GM18502 (cell line): ENCODE results near the gene ELK3.

Experiments used
- ATAC-seq: cut with Tn5 transposase; IDR thresholded peaks from one replicate; pipeline ENCODE4 v1.9.1; 2021; ENCODE audit warnings: mild to moderate bottlenecking; ENCODE audit not compliant: unreplicated experiment, poor library complexity

The ELK3 gene

DNA sequence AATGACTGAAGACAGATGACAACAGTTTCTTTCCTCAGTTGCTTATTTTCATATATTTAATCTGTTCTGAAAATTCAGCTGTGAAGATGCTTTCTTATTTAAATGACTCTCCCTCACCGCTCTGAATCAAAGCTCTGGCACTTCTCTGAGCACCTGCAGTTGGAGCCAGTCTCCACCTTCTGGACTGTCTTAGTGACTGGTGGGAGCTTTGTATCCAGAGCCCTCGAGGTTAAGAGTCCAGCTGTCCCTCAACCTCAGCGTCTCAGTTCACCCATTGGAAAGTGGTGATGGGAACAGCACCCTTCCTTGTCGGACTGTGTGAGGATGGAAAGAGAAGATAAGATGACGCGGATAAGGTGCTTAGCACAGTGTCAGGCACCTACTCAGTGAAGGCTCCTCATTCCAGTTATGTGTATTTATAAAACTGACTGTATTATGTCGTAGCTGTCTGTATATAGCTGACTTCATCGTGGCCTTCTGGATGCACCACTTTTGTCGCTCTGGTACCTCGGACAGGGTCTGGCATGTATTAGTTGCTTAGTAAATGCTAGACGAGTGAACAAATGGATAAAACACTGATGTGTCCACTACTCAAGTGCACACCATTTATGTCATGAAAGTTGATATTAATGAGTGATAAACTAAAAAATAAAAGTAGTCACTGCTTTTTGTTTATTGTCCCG is 34.5 kb downstream of the ELK3 start:
- no peak for ATAC-seq

DNA sequence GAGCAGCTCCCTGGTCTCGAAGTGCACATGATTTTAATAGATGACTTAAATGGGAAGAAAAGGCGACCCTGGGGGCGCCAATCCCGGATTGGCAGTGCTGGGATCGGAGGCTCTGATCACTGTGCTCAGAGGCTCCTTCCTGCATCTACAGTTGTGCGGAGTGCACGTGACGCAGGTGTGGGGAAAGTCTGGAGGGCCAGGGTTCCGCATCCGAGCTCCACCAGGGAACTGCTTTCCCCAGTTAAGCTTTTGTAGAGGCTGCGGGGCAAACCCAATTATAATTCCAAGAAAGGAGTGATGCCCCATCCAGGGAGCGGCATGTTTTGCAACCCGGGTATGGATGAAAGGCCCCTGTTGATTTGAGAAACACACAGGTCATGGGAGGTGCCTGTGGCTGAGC is 36.5 kb downstream of the ELK3 start:
- ATAC-seq: no peak

DNA sequence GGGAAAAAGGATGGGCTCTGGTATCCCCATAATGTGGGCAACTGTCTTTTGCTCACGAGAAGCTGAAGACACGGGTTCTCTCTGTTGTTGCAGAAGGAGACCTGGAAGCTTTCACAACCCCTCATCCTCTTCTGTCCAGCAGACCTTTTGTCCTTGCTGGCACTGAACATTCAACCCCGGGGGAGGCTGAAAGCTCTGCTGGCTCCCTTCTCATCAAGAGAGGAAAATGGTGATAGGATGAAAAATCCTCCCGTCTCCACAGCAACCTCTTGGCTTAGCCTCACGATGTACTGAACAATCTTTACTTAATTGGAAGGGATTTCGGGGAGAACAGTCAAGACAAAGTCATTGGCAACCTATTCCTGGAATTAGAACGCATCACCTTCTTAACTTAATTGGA is 39.0 kb downstream of the ELK3 start:
- ATAC-seq: no peak

DNA sequence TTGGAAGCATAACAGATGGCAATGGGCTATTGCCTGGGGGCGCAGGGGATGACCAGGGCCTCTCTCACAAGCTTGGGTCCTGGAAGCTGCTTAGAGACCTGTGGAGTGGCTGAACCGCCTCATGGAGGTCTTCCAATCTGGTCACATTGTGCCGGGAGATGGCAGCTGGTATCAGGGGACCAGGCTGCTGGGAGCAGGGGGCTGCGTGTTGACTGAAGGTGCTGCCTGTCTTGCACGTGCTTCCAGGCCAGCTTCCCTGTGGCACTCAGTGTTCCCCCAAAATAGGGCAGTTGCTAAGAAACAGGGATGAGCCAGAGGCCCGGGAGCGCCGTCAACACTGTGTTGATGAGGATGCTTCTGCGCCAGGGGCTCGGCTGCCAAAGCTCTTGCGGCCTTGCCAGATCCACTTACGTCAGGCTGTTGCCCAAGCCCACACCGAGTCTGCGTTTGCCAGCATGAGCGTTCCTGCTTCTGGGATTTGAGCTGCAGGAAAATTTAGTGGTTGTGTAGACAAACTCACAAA is 39.8 kb downstream of the ELK3 start:
- ATAC-seq: no peak

DNA sequence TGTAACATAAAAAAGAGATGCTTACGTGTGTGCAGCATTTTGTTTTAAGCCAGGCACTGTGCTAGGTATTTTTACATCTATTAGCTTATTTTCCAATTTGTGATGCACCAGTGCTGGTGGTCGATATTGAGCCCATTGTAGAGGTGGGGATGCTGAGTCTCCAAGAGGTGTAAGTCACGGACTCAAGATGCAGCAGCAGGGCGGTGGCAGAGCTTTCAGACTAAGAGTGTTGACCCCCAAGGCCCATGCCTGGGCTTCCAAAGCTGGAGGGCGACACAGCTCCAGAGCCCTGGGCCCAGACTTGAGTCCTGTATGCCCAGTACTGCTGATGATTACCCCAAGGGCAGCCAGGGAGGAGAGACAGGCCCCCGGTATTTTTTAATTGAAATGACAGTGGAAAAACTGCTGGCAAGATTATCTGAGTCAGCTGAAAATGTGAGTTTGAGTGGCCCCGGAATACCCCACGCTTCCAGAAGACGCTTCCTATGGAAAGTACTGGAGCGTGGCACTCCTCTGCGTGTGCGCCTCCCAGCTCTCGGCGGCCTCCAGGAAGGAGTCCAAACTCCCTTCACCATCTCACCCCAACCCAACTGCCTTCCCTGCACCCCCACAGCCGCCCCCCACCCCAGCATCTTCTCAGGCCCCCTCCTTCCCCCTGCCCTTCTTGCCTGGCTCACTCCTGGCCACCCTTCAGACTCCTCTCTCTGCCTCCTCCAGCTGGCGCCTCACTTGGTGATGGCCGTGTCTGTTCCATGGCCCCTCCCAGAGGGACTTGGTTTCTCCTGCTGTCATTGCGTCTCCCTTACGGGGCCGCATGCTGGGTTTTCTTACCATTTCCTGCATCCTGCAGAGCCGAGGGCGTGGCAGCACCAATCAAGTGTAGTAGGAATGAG is 40.7 kb downstream of the ELK3 start:
- ATAC-seq: no peak

DNA sequence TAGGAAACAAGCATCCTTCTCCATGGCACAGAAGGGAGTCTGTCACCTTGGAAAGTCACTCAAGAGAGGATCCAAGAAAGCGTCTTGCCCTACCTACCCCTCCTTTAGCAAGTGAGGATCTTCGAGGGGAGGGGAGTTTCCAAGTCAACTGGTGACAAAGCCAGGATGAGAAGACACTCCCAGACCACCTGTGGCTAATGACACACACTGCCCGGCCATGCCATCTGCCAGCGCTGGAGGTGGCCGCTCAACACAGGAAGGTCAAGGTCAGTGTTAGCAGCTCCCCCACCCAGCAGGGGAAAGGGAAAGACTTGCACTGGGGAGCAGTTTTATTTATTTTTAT is 41.3 kb downstream of the ELK3 start:
- ATAC-seq: no peak

DNA sequence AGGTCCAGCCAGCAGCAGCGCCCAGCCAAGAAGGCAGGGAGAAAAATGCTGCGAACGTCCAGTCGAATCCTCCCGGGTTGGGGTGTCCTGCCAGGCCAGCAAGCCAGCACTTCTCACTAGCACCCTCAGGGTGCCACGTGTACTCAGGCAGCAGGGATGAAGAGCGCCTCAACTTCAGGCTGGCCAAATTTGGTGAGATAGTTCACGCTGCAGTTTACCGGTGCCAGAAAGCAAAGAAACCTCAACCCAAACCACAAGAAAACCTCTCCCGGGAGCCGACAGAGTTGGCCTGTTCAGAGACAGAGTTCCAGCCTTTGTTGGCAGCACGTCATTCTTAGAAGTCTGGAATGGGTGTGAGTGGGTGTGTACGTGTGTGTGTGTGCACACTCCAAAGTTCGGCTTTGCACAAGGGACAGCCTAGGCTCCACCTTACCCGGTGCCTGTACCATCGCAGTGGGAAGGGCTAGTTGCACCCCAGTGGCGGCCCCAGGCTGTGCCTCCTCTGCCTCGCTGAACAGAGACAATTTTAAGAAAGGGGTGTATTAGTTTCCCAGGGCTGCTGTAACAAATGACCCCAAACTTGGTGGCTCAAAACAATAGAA is 42.1 kb downstream of the ELK3 start:
- ATAC-seq: no peak

DNA sequence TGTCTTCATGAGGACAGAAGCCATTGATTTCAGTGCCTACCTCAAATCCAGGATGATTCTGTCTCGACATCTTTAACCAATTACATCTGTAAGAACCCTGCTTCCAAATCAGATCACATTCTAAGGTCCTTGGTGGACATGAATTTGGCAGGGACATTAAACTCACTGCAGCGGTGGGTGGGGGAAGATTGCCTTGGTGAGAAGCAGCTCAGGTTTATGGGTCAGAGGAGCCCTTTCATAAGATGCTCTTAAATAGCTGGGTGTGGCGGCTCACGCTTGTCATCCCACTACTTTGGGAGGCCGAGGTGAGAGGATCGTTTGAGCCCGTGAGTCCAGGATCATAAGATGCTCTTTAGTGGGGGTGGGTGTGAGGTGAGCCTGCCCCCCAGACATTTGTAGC is 42.9 kb downstream of the ELK3 start:
- no peak for ATAC-seq

DNA sequence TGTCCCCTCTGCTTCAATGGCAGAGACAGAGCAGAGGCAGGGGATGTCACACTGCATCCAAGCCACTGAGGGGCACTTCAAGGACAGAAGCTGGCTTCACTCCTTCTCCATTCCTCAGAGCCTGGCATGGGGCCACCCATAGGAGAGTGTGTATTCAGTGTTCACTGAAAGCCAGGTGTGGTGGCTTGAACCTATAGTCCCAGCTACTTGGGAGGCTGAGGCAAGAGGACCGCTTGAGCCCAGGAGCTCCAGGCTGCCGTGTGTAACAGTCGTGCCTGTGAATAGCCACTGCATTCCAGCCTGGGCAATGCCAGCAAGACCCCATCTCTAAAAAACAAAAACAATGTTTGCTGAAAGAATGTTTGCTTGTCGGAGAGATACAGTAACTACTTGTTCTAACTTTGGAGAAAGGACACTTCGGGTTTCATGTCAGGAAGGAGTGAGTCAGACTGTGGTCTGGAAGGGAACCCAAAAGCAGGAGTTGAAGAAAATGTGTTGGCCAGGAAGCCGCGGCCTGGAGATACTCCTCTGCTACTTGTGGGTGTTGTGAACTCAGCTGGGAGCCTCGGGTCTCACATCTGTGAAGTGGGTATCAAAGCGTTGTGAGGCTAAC is 43.4 kb downstream of the ELK3 start:
- no peak for ATAC-seq

DNA sequence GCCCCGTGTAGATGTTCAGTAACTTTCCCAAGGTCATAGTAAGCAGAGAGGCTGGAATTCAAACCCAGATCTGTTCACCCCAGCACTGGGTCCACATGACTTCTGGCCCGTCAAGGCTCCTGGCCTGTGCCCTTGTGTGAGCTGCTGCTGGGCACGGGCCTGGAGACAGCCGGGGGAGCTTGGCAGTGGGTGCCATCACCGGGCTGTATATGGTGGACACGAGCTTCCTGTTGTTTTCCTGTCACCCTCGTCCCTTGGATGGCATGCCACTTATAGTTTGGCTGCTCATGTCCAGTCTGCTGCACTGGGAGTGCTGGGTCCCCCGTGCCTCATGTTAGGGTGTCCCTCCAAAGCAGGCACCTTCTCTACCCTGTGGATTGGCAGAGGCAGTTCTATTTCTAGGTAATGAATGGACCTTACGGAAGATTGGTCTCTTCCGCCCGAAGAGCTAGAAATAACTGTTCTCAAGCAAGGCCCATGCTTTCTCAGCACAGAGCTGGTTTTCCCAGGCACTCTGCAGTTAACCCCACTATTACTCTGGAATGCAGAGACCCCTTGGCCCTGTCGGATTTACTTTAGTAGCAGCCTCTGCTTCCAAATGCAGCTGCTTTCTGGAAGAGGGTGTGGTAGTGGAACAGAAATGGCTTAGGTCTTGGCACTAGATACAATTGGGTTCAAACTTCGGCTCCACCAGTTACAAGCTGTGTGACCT is 44.3 kb downstream of the ELK3 start:
- ATAC-seq: no peak

DNA sequence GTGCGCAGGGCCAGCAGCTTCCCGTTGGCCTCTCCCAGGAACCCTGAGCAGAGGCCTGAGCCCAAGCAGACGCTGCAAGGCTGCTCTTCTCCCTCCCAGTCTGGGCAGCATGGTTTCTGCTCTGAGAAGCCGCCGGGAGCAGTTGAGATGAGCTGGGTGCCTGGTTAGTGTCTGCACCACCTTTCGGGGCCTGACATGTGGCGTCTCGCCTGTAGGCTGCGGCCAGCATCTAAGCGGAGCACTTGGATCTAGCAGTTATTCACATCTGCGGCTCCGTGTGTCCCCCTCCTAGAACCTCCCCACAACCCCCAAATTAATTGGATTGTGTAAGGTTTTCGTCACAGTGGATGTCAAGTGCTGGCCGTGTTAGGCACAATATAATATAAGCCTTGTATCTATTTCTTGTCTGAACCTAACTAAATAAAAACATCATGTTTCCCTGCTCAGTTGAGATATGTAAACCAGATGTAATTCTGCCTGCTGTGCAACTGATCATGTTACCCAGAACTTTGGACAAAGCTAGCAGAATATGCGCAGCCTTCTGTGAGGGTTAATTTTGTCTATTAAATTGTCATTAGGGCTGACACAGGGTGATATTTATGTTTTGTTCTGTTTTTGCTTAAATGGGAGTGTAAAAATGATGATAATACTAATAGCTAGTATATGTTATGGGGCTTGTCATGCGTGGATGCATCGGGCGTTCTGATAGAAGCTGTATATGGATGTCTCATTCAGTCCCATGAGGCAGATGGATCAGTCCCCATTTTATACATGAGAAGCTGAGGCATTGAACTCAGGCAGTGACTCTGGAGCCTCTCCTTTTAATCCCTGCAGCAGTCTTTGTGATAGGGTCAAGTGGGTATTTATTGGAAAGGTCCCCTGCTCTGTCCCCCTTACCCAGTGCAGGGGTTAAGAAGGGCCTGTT is 45.8 kb downstream of the ELK3 start:
- no peak for ATAC-seq

DNA sequence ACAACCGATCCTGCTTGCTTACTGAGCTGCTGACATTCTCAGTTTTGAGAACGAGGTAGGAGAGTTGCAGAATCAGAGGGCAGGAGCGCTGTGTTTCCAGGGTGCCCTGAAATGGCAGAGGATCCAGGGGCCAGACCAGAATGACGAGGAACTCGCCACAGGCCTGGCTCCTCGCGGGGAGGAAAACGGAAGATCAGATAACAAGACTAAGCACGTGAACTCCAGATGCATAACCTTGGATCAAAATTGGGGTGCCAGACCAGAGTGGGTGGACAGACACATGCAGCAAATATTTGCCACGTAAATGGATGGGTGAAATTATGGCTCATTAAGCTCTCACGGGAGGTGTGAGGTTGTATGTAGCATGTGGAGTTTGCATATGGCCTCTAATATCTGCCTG is 46.5 kb downstream of the ELK3 start:
- ATAC-seq: no peak

DNA sequence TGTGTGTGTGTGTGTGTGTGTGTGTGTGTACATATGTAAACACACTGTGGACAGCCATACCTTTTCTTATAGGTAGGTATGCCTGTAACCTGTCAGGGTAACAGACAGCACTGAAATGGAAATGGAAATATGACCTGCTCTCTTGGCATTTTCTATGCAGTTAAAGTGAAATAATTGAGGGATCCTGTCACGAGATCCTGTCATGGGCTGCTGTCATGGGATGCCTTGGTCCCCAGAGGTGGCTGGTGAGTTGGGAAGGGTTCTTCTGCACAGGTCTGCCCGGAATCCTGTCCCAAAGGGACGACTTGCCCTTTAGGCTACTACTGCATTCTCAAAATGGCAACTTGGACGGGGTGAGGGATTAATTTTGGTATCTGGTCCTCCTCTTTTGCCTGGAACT is 47.3 kb downstream of the ELK3 start:
- ATAC-seq: no peak

DNA sequence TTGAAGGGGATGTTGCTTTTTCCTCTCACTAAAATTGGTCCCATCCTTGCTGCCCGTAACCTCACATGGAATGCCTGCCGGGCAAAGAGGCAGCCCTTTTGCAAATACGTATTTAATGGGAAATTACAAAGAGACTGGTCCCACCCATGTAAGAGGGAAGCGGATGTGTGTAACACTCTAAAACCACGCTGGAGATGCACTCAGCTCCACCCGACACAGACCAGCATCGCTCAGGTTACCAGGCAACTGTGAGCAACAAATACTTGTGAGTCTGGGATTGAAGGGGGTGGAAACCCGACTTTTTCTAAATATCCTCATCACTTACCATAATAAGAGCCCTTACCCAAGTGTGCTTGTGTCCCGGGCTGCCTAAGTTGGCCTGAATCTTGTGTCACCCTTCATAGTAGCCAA is 47.7 kb downstream of the ELK3 start:
- no peak for ATAC-seq

DNA sequence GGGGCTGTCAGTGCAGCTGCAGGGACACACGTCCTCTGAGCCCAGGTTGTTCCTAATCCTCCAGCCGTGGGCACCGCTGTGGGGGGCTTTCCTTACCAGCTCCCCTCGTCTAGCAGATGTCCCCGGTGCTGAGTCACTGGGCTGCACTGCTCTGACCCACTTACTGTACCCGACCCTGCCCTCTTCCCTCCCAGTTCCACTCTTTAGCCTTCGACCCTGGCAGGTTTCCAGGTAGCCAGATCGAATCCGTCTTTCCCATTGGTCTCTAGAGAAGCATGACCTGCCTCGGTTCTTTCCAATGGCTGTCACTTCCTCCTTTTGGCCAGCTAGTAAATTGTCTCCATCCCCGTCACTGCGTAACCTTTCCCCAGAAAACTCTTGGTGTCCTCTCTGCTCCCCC is 48.4 kb downstream of the ELK3 start:
- no peak for ATAC-seq

DNA sequence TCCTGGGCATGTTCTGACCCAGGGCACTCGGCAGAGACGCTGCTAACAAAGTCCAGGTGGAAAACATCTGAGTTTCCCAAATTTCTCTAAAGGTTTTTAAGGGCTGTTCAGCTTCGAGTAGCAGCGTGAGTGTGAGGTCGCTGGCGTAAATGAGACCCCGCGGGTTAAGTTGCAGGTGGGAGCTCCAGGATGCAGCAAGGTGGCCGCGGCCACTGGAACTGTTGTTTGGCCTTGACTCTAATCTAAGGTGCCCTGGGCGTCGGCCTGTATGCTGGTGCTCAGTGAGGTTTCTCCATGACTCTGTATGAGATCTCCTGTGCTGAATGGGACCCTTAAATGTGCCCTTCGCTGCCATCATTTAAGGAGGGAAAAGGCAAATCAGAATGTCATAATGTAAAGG is 50.7 kb downstream of the ELK3 start:
- ATAC-seq: no peak

DNA sequence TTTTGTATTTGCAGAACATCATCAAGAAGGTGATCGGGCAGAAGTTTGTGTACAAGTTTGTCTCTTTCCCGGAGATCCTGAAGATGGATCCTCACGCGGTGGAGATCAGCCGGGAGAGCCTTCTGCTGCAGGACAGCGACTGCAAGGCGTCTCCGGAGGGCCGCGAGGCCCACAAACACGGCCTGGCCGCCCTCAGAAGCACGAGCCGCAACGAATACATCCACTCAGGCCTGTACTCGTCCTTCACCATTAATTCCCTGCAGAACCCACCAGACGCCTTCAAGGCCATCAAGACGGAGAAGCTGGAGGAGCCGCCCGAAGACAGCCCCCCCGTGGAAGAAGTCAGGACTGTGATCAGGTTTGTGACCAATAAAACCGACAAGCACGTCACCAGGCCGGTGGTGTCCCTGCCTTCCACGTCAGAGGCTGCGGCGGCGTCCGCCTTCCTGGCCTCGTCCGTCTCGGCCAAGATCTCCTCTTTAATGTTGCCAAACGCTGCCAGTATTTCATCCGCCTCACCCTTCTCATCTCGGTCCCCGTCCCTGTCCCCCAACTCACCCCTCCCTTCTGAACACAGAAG is 52.8 kb downstream of the ELK3 start:
- no peak for ATAC-seq

DNA sequence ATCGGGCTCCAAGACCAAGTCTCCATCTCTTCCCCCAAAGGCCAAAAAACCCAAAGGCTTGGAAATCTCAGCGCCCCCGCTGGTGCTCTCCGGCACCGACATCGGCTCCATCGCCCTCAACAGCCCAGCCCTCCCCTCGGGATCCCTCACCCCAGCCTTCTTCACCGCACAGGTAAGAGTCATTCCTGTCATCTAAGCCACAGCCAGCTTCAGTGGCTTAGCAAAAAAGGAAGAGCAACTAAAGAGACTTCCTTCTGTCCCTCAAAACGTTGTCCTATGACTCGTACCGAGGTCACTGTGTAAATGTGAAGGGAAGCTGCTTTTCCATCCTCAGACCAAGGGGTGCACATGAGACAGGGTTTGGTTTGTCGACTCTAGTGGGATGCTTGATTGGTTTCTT is 53.4 kb downstream of the ELK3 start:
- no peak for ATAC-seq
